Thyroid gland (tissue), 4 donors: ENCODE data around the gene SYNGAP1.

Experiments used
- POLR2A ChIP-seq, 2 donors: fragments of 450-650 bp; IDR thresholded peaks; one replicate each; pipeline ENCODE4 v1.6.1; 2017; ENCODE audit warnings: antibody characterized with exemption in 2 of 2, mild to moderate bottlenecking in 2 of 2, moderate library complexity in 1 of 2
- TF ChIP-seq, protein P1 (sequence below), 6 experiments: fragments of 200-600 bp in 3 of 6; fragments of 450-650 bp in 3 of 6; sonication (generic) in 3 of 6; IDR thresholded peaks; one replicate each; pipeline ENCODE4 v1.5.1; 2016 to 2019; ENCODE audit warnings: antibody characterized with exemption in 6 of 6, mild to moderate bottlenecking in 2 of 6, inconsistent platforms in 1 of 6, moderate library complexity in 1 of 6

DNA sequence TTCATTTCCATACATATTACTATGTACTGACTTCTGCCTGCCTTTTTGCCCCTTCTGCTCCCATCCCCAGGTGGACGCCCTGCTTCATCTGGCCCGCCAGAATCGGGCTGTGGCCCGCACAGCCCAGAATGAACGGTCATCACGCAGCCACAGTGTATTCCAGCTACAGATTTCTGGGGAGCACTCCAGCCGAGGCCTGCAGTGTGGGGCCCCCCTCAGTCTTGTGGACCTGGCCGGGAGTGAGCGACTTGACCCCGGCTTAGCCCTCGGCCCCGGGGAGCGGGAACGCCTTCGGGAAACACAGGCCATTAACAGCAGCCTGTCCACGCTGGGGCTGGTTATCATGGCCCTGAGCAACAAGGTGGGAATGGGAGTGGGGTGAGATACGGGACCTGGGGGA lies 13.7 kb upstream of the SYNGAP1 start:
- TF ChIP-seq, protein P1, sequence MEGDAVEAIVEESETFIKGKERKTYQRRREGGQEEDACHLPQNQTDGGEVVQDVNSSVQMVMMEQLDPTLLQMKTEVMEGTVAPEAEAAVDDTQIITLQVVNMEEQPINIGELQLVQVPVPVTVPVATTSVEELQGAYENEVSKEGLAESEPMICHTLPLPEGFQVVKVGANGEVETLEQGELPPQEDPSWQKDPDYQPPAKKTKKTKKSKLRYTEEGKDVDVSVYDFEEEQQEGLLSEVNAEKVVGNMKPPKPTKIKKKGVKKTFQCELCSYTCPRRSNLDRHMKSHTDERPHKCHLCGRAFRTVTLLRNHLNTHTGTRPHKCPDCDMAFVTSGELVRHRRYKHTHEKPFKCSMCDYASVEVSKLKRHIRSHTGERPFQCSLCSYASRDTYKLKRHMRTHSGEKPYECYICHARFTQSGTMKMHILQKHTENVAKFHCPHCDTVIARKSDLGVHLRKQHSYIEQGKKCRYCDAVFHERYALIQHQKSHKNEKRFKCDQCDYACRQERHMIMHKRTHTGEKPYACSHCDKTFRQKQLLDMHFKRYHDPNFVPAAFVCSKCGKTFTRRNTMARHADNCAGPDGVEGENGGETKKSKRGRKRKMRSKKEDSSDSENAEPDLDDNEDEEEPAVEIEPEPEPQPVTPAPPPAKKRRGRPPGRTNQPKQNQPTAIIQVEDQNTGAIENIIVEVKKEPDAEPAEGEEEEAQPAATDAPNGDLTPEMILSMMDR (IDR thresholded peaks at IDR 0.05): no peak
- no peak for TF ChIP-seq POLR2A (IDR thresholded peaks at IDR 0.05)
